Osteoblast (primary cell): Measurements from ENCODE around the gene DNMT1. TPM values are rescaled to one million over a fixed set of nuclear protein-coding genes. Genes with fewer than 3 reads are reported as not detected.
"Not testable (repeated sequence)": the region's sequence is repeated elsewhere in the genome, so short reads cannot be mapped to it uniquely, and the experiment has no call there.

Experiments used
- DNase-seq: peaks from one replicate; pipeline ENCODE4 v3.0.0; 2011; ENCODE audit warnings: low spot score, mixed read lengths; ENCODE audit not compliant: insufficient read length; ENCODE audit errors: missing footprints
- H2AFZ ChIP-seq: 2 replicates; pipeline ENCODE4 v1.6.0; 2011; ENCODE audit warnings: mild to moderate bottlenecking, low read length
- H3K27ac ChIP-seq: 2 replicates; pipeline ENCODE4 v1.5.1; 2011; ENCODE audit warnings: mild to moderate bottlenecking, low read depth, low read length, moderate library complexity
- H3K27me3 ChIP-seq: 2 replicates; pipeline ENCODE4 v1.6.0; 2012; ENCODE audit warnings: mild to moderate bottlenecking, control low read depth, inconsistent platforms, low read length, moderate library complexity; ENCODE audit not compliant: insufficient read depth
- H3K36me3 ChIP-seq: 2 replicates; pipeline ENCODE4 v1.5.1; 2011; ENCODE audit warnings: mild to moderate bottlenecking, low read length, control low read depth, moderate library complexity; ENCODE audit not compliant: insufficient read depth
- H3K4me1 ChIP-seq: 2 replicates; pipeline ENCODE4 v1.5.1; 2011; ENCODE audit warnings: mild to moderate bottlenecking, low read length, control low read depth, moderate library complexity; ENCODE audit not compliant: insufficient read depth
- H3K4me2 ChIP-seq: 2 replicates; pipeline ENCODE4 v1.6.0; 2011; ENCODE audit warnings: mild to moderate bottlenecking, low read length; ENCODE audit not compliant: insufficient read depth
- H3K4me3 ChIP-seq: fragments of 200-600 bp; sonication (generic); 3 replicates; pipeline ENCODE4 v1.5.1; 2012; ENCODE audit warnings: mild to moderate bottlenecking, low read length, inconsistent platforms; ENCODE audit not compliant: insufficient read depth
- H3K79me2 ChIP-seq: 2 replicates; pipeline ENCODE4 v1.6.0; 2012; ENCODE audit warnings: mild to moderate bottlenecking, low read length, control low read depth, inconsistent platforms; ENCODE audit not compliant: insufficient read depth
- H3K9me3 ChIP-seq: 2 replicates; pipeline ENCODE4 v1.5.1; 2011; ENCODE audit warnings: low read depth, low read length, control low read depth
- H4K20me1 ChIP-seq: 2 replicates; pipeline ENCODE4 v1.6.0; 2012; ENCODE audit warnings: mild to moderate bottlenecking, low read length, control low read depth; ENCODE audit not compliant: insufficient read depth
- CTCF ChIP-seq: IDR thresholded peaks from 2 replicates; pipeline ENCODE4 v1.5.1; 2011; ENCODE audit warnings: mild to moderate bottlenecking, low read depth, low read length, moderate library complexity; ENCODE audit errors: extremely low read depth
- total RNA-seq: library from RNA; depleted of rRNA; stranded (reverse); fragments of >200 nt; gene quantifications from 2 replicates; pipeline ENCODE4 v1.2.3, GENCODE V29; 2012

DNMT1 gene
- total RNA-seq, 1 donor = 33.7 TPM

- H3K36me3 ChIP-seq = peaks cover 37% of the 10 kb centered on the region
- DNase-seq = no peak
- peaks cover 79% of the 10 kb centered on the region for H3K79me2 ChIP-seq
- peaks cover 20% of the 10 kb centered on the region for H4K20me1 ChIP-seq
- H2AFZ ChIP-seq = no peak overlapping the region
- H3K9me3 ChIP-seq = no peaks in the 10 kb centered on the region
- TF ChIP-seq CTCF = no peak
- H3K4me3 ChIP-seq = no peak overlapping the region
- H3K27ac ChIP-seq = no peak overlapping the region
- H3K4me1 ChIP-seq = no peaks in the 10 kb centered on the region
- H3K27me3 ChIP-seq = no peaks in the 10 kb centered on the region
- no peak overlapping the region for H3K4me2 ChIP-seq
These were observed 10.8 kb downstream of the DNMT1 start for GRCh38 chr19:10183926-10184325.

GRCh38 chr19:10182847-10183246 lies 11.9 kb downstream of the DNMT1 start:
- no peak overlapping the region for H3K27ac ChIP-seq
- H3K36me3 ChIP-seq = peaks cover 33% of the 10 kb centered on the region
- peaks cover 69% of the 10 kb centered on the region for H3K79me2 ChIP-seq
- H3K9me3 ChIP-seq = no peaks in the 10 kb centered on the region
- TF ChIP-seq CTCF = no peak
- H3K27me3 ChIP-seq = no peaks in the 10 kb centered on the region
- no peak overlapping the region for H3K4me3 ChIP-seq
- no peak overlapping the region for H2AFZ ChIP-seq
- no peak for DNase-seq
- H4K20me1 ChIP-seq = peaks cover 14% of the 10 kb centered on the region
- H3K4me2 ChIP-seq = no peak overlapping the region
- no peaks in the 10 kb centered on the region for H3K4me1 ChIP-seq

- H3K79me2 ChIP-seq = peaks cover 61% of the 10 kb centered on the region
- H3K4me1 ChIP-seq = no peaks in the 10 kb centered on the region
These were observed 12.7 kb downstream of the DNMT1 start for GRCh38 chr19:10182076-10182475.

GRCh38 chr19:10180459-10180858 lies 14.3 kb downstream of the DNMT1 start:
- no peak overlapping the region for H3K27ac ChIP-seq
- H3K4me2 ChIP-seq = no peak overlapping the region
- H3K36me3 ChIP-seq = peaks cover 22% of the 10 kb centered on the region
- peak; percentile 35 for DNase-seq
- no peak overlapping the region for H3K4me3 ChIP-seq
- H3K79me2 ChIP-seq = peaks cover 47% of the 10 kb centered on the region
- H4K20me1 ChIP-seq = peaks cover 5% of the 10 kb centered on the region
- no peak for TF ChIP-seq CTCF
- no peaks in the 10 kb centered on the region for H3K4me1 ChIP-seq
- no peaks in the 10 kb centered on the region for H3K9me3 ChIP-seq
- H3K27me3 ChIP-seq = no peaks in the 10 kb centered on the region
- H2AFZ ChIP-seq = no peak overlapping the region

More at GRCh38 chr19:10182076-10182475, 12.7 kb downstream of the DNMT1 start:
- Histone ChIP-seq H3K9me3 (no peaks in the 10 kb centered on the region), H2AFZ (no peak overlapping the region), H3K36me3 (peaks cover 27% of the 10 kb centered on the region), H3K27me3 (no peaks in the 10 kb centered on the region), H4K20me1 (peaks cover 12% of the 10 kb centered on the region), H3K27ac (no peak overlapping the region), H3K4me2 (no peak overlapping the region), H3K4me3 (no peak overlapping the region)
- no peak for DNase-seq
- TF ChIP-seq CTCF = no peak

GRCh38 chr19:10180024-10180423 lies 14.7 kb downstream of the DNMT1 start:
- not testable (repeated sequence) for H3K4me1 ChIP-seq, H3K9me3 ChIP-seq, H3K4me2 ChIP-seq, H3K27ac ChIP-seq, H2AFZ ChIP-seq, H3K4me3 ChIP-seq, H4K20me1 ChIP-seq, DNase-seq, H3K27me3 ChIP-seq
- peaks cover 45% of the 10 kb centered on the region for H3K79me2 ChIP-seq
- H3K36me3 ChIP-seq = peaks cover 24% of the 10 kb centered on the region
